SK-N-SH (cell line): Measurements from ENCODE around the gene TERT. TPM values are rescaled to one million over a fixed set of nuclear protein-coding genes. Genes with fewer than 3 reads are reported as not detected.

Experiments used
- CTCF ChIA-PET: fragments of 300-600, 350-600 bp; formaldehyde crosslinking; extraction: SDS; loops from one replicate; lab custom pipeline; 2021; lab: Yijun Ruan, JAX
- POLR2A ChIA-PET: fragments of 350-600 bp; sonication (Branson Sonifier 250); formaldehyde crosslinking; extraction: SDS; loops from one replicate; lab custom pipeline; 2020; ENCODE audit warnings: antibody characterized with exemption, inconsistent platforms; lab: Yijun Ruan, JAX
- DNase-seq: peaks from one replicate; pipeline ENCODE4 v3.0.0; 2012
- H2AFZ ChIP-seq: fragments of 200-600 bp; sonication (generic); 2 replicates; pipeline ENCODE4 v1.8.1; 2016; ENCODE audit warnings: antibody characterized with exemption, mild to moderate bottlenecking, low read depth
- H3F3A ChIP-seq: fragments of 200-600 bp; sonication (generic); replicated peaks from 2 replicates; pipeline ENCODE3; 2016; ENCODE audit warnings: antibody characterized with exemption, mild to moderate bottlenecking; ENCODE audit not compliant: insufficient read depth
- H3K27ac ChIP-seq, 2 experiments: fragments of 200-500 bp in 1 of 2; fragments of 200-600 bp in 1 of 2; sonication (Bioruptor generic) in 1 of 2; sonication (generic), shearing (Covaris generic) in 1 of 2; 2 replicates each; pipeline versions ENCODE4 v1.5.1 to v1.6.1; 2014 to 2016; ENCODE audit warnings: low read depth in 2 of 2, inconsistent platforms in 1 of 2, low read length in 1 of 2, mild to moderate bottlenecking in 1 of 2, mixed read lengths in 1 of 2
- H3K27me3 ChIP-seq: fragments of 200-600 bp; sonication (generic), shearing (Covaris generic); 2 replicates; pipeline ENCODE4 v1.6.1; 2016; ENCODE audit warnings: mixed run types; ENCODE audit not compliant: insufficient read depth
- H3K36me3 ChIP-seq, 2 experiments: fragments of 200-500 bp in 1 of 2; fragments of 200-600 bp in 1 of 2; sonication (Bioruptor generic) in 1 of 2; sonication (generic) in 1 of 2; replicated peaks in 1 of 2; 2 replicates each; pipeline versions ENCODE3 to v1.5.1; 2014 to 2016; ENCODE audit warnings: low read length in 1 of 2, mild to moderate bottlenecking in 1 of 2; ENCODE audit not compliant: insufficient read depth in 2 of 2, control insufficient read depth in 1 of 2
- H3K4me1 ChIP-seq, 2 experiments: fragments of 200-500 bp in 1 of 2; fragments of 200-600 bp in 1 of 2; sonication (Bioruptor generic) in 1 of 2; sonication (generic), shearing (Covaris generic) in 1 of 2; 2 replicates each; pipeline versions ENCODE4 v1.5.1 to v1.6.1; 2014 to 2016; ENCODE audit warnings: low read depth in 1 of 2, low read length in 1 of 2, mixed run types in 1 of 2; ENCODE audit not compliant: insufficient read depth in 2 of 2, control insufficient read depth in 1 of 2
- H3K4me2 ChIP-seq: fragments of 200-600 bp; sonication (generic), shearing (Covaris generic); 2 replicates; pipeline ENCODE4 v1.6.1; 2017; ENCODE audit warnings: mixed run types
- H3K4me3 ChIP-seq, 2 experiments: fragments of 200-500 bp in 1 of 2; fragments of 200-600 bp in 1 of 2; sonication (Bioruptor generic) in 1 of 2; sonication (generic), shearing (Covaris generic) in 1 of 2; 2 replicates each; pipeline versions ENCODE4 v1.5.1 to v1.8.1; 2014 to 2016; ENCODE audit warnings: low read depth in 2 of 2, inconsistent platforms in 1 of 2, low read length in 1 of 2, mild to moderate bottlenecking in 1 of 2, mixed read lengths in 1 of 2, moderate library complexity in 1 of 2
- H3K79me2 ChIP-seq: fragments of 200-600 bp; sonication (generic); 2 replicates; pipeline ENCODE4 v1.8.1; 2017; ENCODE audit warnings: mild to moderate bottlenecking; ENCODE audit not compliant: insufficient read depth
- H3K9ac ChIP-seq: fragments of 200-600 bp; sonication (generic); 2 replicates; pipeline ENCODE4 v1.6.1; 2017; ENCODE audit warnings: mixed run types
- H3K9me2 ChIP-seq: fragments of 200-600 bp; sonication (generic); 2 replicates; pipeline ENCODE4 v1.6.1; 2017; ENCODE audit warnings: mixed run types
- H3K9me3 ChIP-seq: fragments of 200-600 bp; sonication (generic); 2 replicates; pipeline ENCODE4 v1.6.1; 2017; ENCODE audit warnings: mixed run types, mild to moderate bottlenecking, moderate library complexity
- H4K20me1 ChIP-seq: fragments of 200-600 bp; sonication (generic); 2 replicates; pipeline ENCODE4 v1.6.1; 2017; ENCODE audit warnings: mild to moderate bottlenecking, mixed run types; ENCODE audit not compliant: insufficient read depth
- EP300 ChIP-seq, 2 experiments: IDR thresholded peaks; 2 replicates each; pipeline versions ENCODE4 v1.4.0 to v1.6.1; 2012; ENCODE audit warnings: borderline replicate concordance in 1 of 2, low read depth in 1 of 2, low read length in 1 of 2
- FOSL2 ChIP-seq: IDR thresholded peaks from 2 replicates; pipeline ENCODE4 v1.4.0; 2012; ENCODE audit warnings: low read depth, mild to moderate bottlenecking, moderate library complexity, borderline replicate concordance
- FOXJ3 ChIP-seq: sonication (generic); formaldehyde crosslinking; IDR thresholded peaks from 2 replicates; pipeline ENCODE4 v1.5.1; 2020; ENCODE audit warnings: mild to moderate bottlenecking, missing genetic modification reagents
- FOXM1 ChIP-seq: IDR thresholded peaks from 2 replicates; pipeline ENCODE4 v1.4.0; 2012; ENCODE audit warnings: low read depth, mild to moderate bottlenecking
- IRF3 ChIP-seq: fragments of 150-350 bp; IDR thresholded peaks from 2 replicates; pipeline ENCODE4 v1.6.1; 2016; ENCODE audit warnings: mild to moderate bottlenecking, low read depth, low read length
- MAX ChIP-seq: IDR thresholded peaks from 2 replicates; pipeline ENCODE4 v1.4.0; 2012; ENCODE audit warnings: low read depth
- MXI1 ChIP-seq: IDR thresholded peaks from 2 replicates; pipeline ENCODE4 v1.6.1; 2012; ENCODE audit warnings: mild to moderate bottlenecking, low read depth, low read length, improper control_type of control experiment
- NFIC ChIP-seq: IDR thresholded peaks from 2 replicates; pipeline ENCODE4 v1.4.0; 2012; ENCODE audit warnings: borderline replicate concordance
- NRF1 ChIP-seq: IDR thresholded peaks from 2 replicates; pipeline ENCODE4 v1.6.1; 2012; ENCODE audit warnings: low read depth, mild to moderate bottlenecking, low read length
- PBX3 ChIP-seq: IDR thresholded peaks from 2 replicates; pipeline ENCODE4; 2012
- POLR2AphosphoS5 ChIP-seq: IDR thresholded peaks from 2 replicates; pipeline ENCODE4 v1.6.1; 2012; ENCODE audit warnings: low read depth, low read length
- RAD21 ChIP-seq: IDR thresholded peaks from 2 replicates; pipeline ENCODE4 v1.6.1; 2012; ENCODE audit warnings: mild to moderate bottlenecking, low read length
- TAF1 ChIP-seq: IDR thresholded peaks from 2 replicates; pipeline ENCODE4 v1.6.1; 2012; ENCODE audit warnings: low read depth, mild to moderate bottlenecking, low read length, moderate library complexity, borderline replicate concordance
- TCF12 ChIP-seq: IDR thresholded peaks from 2 replicates; pipeline ENCODE4 v1.4.0; 2012
- TEAD4 ChIP-seq: IDR thresholded peaks from 2 replicates; pipeline ENCODE4 v1.4.0; 2012; ENCODE audit warnings: mild to moderate bottlenecking, borderline replicate concordance; ENCODE audit not compliant: insufficient read depth
- YY1 ChIP-seq: IDR thresholded peaks from 2 replicates; pipeline ENCODE4 v1.4.0; 2012; ENCODE audit warnings: low read depth, mild to moderate bottlenecking
- WGBS: methylation state at CpG from one replicate; pipeline ENCODE4 v1.1.6; 2017; ENCODE audit warnings: low lambda C conversion rate; 5-methylcytosine and 5-hydroxymethylcytosine counted together
- polyA plus RNA-seq, 3 experiments: library from polyadenylated mRNA; depleted of rRNA; stranded (reverse); fragments of >200 nt; gene quantifications; 2 replicates each; pipeline ENCODE4 v1.2.3, GENCODE V29; 2012

Gene TERT
- polyA plus RNA-seq, 1 of the 3 experiments (the other 2 are of a cell fraction), result 2.4 TPM

GRCh38 chr5:1322955-1323802, 28.3 kb upstream of the TERT start:
- ChIA-PET POLR2A (no interaction called here), CTCF (no interaction called here)
- Histone ChIP-seq H3K4me3 (no peak overlapping the region), H2AFZ (no peak overlapping the region), H3K4me1 (no peaks in the 10 kb centered on the region), H3K9me2 (no peaks in the 10 kb centered on the region), H3K27ac (no peak overlapping the region), H3F3A (peaks cover 14% of the 10 kb centered on the region), H3K36me3 (peaks cover 9 to 74% of the 10 kb centered on the region in 2 experiments), H4K20me1 (no peaks in the 10 kb centered on the region), H3K9me3 (no peaks in the 10 kb centered on the region), H3K9ac (no peak overlapping the region), H3K4me2 (no peak overlapping the region), H3K27me3 (no peaks in the 10 kb centered on the region), H3K79me2 (no peaks in the 10 kb centered on the region; the same call in 1 of the 2 replicates)
- WGBS, result 94% methylated on average over 9 of the region's 24 CpGs
- no peak for DNase-seq
- no peak for TF ChIP-seq FOSL2
- 0 out of 2 replicates have a peak, but pooled peaks have one; percentile 21 for TF ChIP-seq NFIC
- no peak for TF ChIP-seq MAX
- TF ChIP-seq RAD21, result no peak

GRCh38 chr5:1322036-1322900, 27.4 kb upstream of the TERT start:
- POLR2A ChIA-PET, result no interaction called here
- Histone ChIP-seq H3K9me2 (no peaks in the 10 kb centered on the region), H3F3A (peaks cover 14% of the 10 kb centered on the region), H3K4me2 (no peak overlapping the region), H3K79me2 (no peaks in the 10 kb centered on the region; the same call in 1 of the 2 replicates)
- TF ChIP-seq MAX, result no peak
- TF ChIP-seq FOXJ3 (CRISPR knock-in tag), result no peak
- TF ChIP-seq FOXM1, result no peak
- TF ChIP-seq NRF1, result no peak
- TF ChIP-seq IRF3, result no peak
- TF ChIP-seq PBX3, result no peak
- no peak for TF ChIP-seq YY1
- TF ChIP-seq TCF12, result no peak
- no peak for TF ChIP-seq TEAD4
- no peak for TF ChIP-seq EP300 (IDR thresholded peaks at IDR 0.05; ENCODE audit: borderline replicate concordance in 1 of 2, low read depth in 1 of 2, low read length in 1 of 2)
- TF ChIP-seq MXI1, result no peak
- no peak for TF ChIP-seq POLR2AphosphoS5
- no peak for TF ChIP-seq TAF1
- TF ChIP-seq, all 33 proteins: peak for 0
- H2AFZ ChIP-seq, result no peak overlapping the region
- H3K9me3 ChIP-seq, result no peaks in the 10 kb centered on the region
- no peak overlapping the region for H3K27ac ChIP-seq
- no peaks in the 10 kb centered on the region for H4K20me1 ChIP-seq
- no peak overlapping the region for H3K9ac ChIP-seq
- DNase-seq, result no peak
- CTCF ChIA-PET, result interaction anchor here (1.9 kb wide), 1 partner anchor 323 kb away, joined by 4 read pairs; no protein-coding TSS in a partner anchor
- H3K4me1 ChIP-seq, result no peaks in the 10 kb centered on the region
- no peak overlapping the region for H3K4me3 ChIP-seq
- WGBS, result 96% methylated on average over 19 of the region's 22 CpGs
- H3K36me3 ChIP-seq, result peaks cover 9 to 81% of the 10 kb centered on the region in 2 experiments
- H3K27me3 ChIP-seq, result no peaks in the 10 kb centered on the region
